Calu3 (cell line): ENCODE data around the gene RAMP3. TPM values are rescaled to one million over a fixed set of nuclear protein-coding genes. Genes with fewer than 3 reads are reported as not detected.

Experiments
- BruUV-seq: library from RNA; stranded (reverse); fragments of 400-500 nt; replicated peaks from 2 replicates; lab custom pipeline; 2021; lab: Mats Ljungman, UMichigan
- CTCF ChIA-PET: fragments of 300-600 bp; sonication (Branson Sonifier 250); formaldehyde crosslinking; loops from one replicate; lab custom pipeline; 2022; ENCODE audit warnings: antibody characterized with exemption; lab: Charles Lee
- DNase-seq: peaks from one replicate; pipeline ENCODE4 v3.0.0; 2022
- H3K27ac Mint-ChIP-seq: one replicate; pipeline ENCODE4 v1.8.0; 2022; ENCODE audit warnings: mixed read lengths; ENCODE audit not compliant: unreplicated experiment
- H3K27me3 Mint-ChIP-seq: one replicate; pipeline ENCODE4 v1.8.0; 2022; ENCODE audit warnings: mixed read lengths; ENCODE audit not compliant: unreplicated experiment
- H3K36me3 Mint-ChIP-seq: one replicate; pipeline ENCODE4 v1.8.0; 2022; ENCODE audit warnings: mild to moderate bottlenecking, moderate library complexity, mixed read lengths; ENCODE audit not compliant: insufficient read depth, unreplicated experiment
- H3K4me1 Mint-ChIP-seq: one replicate; pipeline ENCODE4 v1.8.0; 2022; ENCODE audit warnings: mild to moderate bottlenecking, low read depth, mixed read lengths; ENCODE audit not compliant: unreplicated experiment
- H3K4me3 Mint-ChIP-seq: one replicate; pipeline ENCODE4 v1.8.0; 2022; ENCODE audit warnings: mild to moderate bottlenecking, low read depth, moderate library complexity, mixed read lengths; ENCODE audit not compliant: unreplicated experiment
- H3K9me3 Mint-ChIP-seq: one replicate; pipeline ENCODE4 v1.8.0; 2022; ENCODE audit warnings: low read depth, mixed read lengths; ENCODE audit not compliant: unreplicated experiment
- CTCF ChIP-seq: fragments of 200-600 bp; IDR thresholded peaks from one replicate; pipeline ENCODE4 v1.8.0; 2022; ENCODE audit warnings: antibody characterized with exemption; ENCODE audit not compliant: unreplicated experiment
- intact Hi-C: fragments of 100-400 bp; cut with micrococcal nuclease; formaldehyde crosslinking; loops from one replicate; pipeline ENCODE4 v1.10.0; 2022; ENCODE audit not compliant: unreplicated experiment
- total RNA-seq: library from RNA; stranded (reverse); gene quantifications from 2 replicates; pipeline ENCODE4 v1.2.3, GENCODE V29; 2022

The RAMP3 gene
- total RNA-seq, 1 experiment from 2014 or later: not detected

- no TSS peak for BruUV-seq
- no peak overlapping the region for H3K4me3 Mint-ChIP-seq
- no peaks in the 10 kb centered on the region for H3K36me3 Mint-ChIP-seq
- intact Hi-C loops: no loop called here
- no peak for DNase-seq
- no peak overlapping the region for H3K27ac Mint-ChIP-seq
- peaks cover 6% of the 10 kb centered on the region for H3K9me3 Mint-ChIP-seq
- CTCF ChIA-PET: interaction anchor here (0.6 kb wide), 1 partner anchor 894 kb away, joined by 5 read pairs; no protein-coding TSS in a partner anchor
- H3K27me3 Mint-ChIP-seq: peaks cover 93% of the 10 kb centered on the region
- H3K4me1 Mint-ChIP-seq: no peaks in the 10 kb centered on the region
- TF ChIP-seq CTCF: no peak
These were observed 2.9 kb downstream of the RAMP3 start for GRCh38 chr7:45160417-45160881.

- DNase-seq: no peak
- H3K27ac Mint-ChIP-seq: no peak overlapping the region
- no peaks in the 10 kb centered on the region for H3K4me1 Mint-ChIP-seq
- CTCF ChIA-PET: no interaction called here
- peaks cover 6% of the 10 kb centered on the region for H3K9me3 Mint-ChIP-seq
- H3K36me3 Mint-ChIP-seq: no peaks in the 10 kb centered on the region
- TF ChIP-seq CTCF: no peak
- intact Hi-C loops: no loop called here
- H3K27me3 Mint-ChIP-seq: peaks cover 100% of the 10 kb centered on the region
- H3K4me3 Mint-ChIP-seq: no peak overlapping the region
- BruUV-seq: no TSS peak
These were observed 3.5 kb downstream of the RAMP3 start for GRCh38 chr7:45161138-45161537.

GRCh38 chr7:45161842-45162241 is 4.3 kb downstream of the RAMP3 start:
- H3K4me1 Mint-ChIP-seq: no peaks in the 10 kb centered on the region
- BruUV-seq: no TSS peak
- CTCF ChIA-PET: no interaction called here

GRCh38 chr7:45162311-45162845 is 4.8 kb downstream of the RAMP3 start:
- no peak for DNase-seq
- intact Hi-C loops: no loop called here
- no peak overlapping the region for H3K4me3 Mint-ChIP-seq
- peaks cover 88% of the 10 kb centered on the region for H3K27me3 Mint-ChIP-seq
- H3K4me1 Mint-ChIP-seq: no peaks in the 10 kb centered on the region
- H3K36me3 Mint-ChIP-seq: no peaks in the 10 kb centered on the region
- H3K27ac Mint-ChIP-seq: no peak overlapping the region
- CTCF ChIA-PET: no interaction called here
- TF ChIP-seq CTCF: no peak
- no TSS peak for BruUV-seq
- peaks cover 6% of the 10 kb centered on the region for H3K9me3 Mint-ChIP-seq

More at GRCh38 chr7:45161842-45162241, 4.3 kb downstream of the RAMP3 start:
- DNase-seq: no peak
- intact Hi-C loops: no loop called here
- H3K27ac Mint-ChIP-seq: no peak overlapping the region
- H3K36me3 Mint-ChIP-seq: no peaks in the 10 kb centered on the region
- peaks cover 94% of the 10 kb centered on the region for H3K27me3 Mint-ChIP-seq
- peaks cover 6% of the 10 kb centered on the region for H3K9me3 Mint-ChIP-seq
- H3K4me3 Mint-ChIP-seq: no peak overlapping the region
- TF ChIP-seq CTCF: no peak
